SKM-1 (cell line): ENCODE results near the gene RAMP1.
"Not testable (repeated sequence)": the region's sequence is repeated elsewhere in the genome, so short reads cannot be mapped to it uniquely, and the experiment has no call there.

Experiments used
- DNase-seq: peaks from one replicate; lab custom pipeline; 2025; ENCODE audit not compliant: unreplicated experiment; lab: John Stamatoyannopoulos, UW

Gene RAMP1

GRCh38 chr2:237859533-237860272 lies at the start of gene RAMP1:
RAMP1 (plus strand) TSS chr2:237859623; CDS start chr2:237859676, 53 bp downstream.
- no peak for DNase-seq

- DNase-seq, result no peak
Observed at GRCh38 chr2:237815637-237816036, 43.8 kb upstream of the RAMP1 start.

GRCh38 chr2:237816531-237816930 lies 42.9 kb upstream of the RAMP1 start:
- no peak for DNase-seq

- no peak for DNase-seq
Observed at GRCh38 chr2:237818066-237818473, 41.4 kb upstream of the RAMP1 start.

- no peak for DNase-seq
Observed at GRCh38 chr2:237819231-237819630, 40.2 kb upstream of the RAMP1 start.

GRCh38 chr2:237820421-237820820 lies 39.0 kb upstream of the RAMP1 start:
- DNase-seq, result no peak

GRCh38 chr2:237823544-237823943 lies 35.9 kb upstream of the RAMP1 start:
- DNase-seq, result no peak

- no peak for DNase-seq
Observed at GRCh38 chr2:237824085-237824484, 35.3 kb upstream of the RAMP1 start.

- no peak for DNase-seq
Observed at GRCh38 chr2:237827421-237827987, 31.9 kb upstream of the RAMP1 start.

GRCh38 chr2:237830522-237830921 lies 28.9 kb upstream of the RAMP1 start:
- DNase-seq, result no peak

- no peak for DNase-seq
Observed at GRCh38 chr2:237833546-237833945, 25.9 kb upstream of the RAMP1 start.

- DNase-seq, result no peak
Observed at GRCh38 chr2:237835372-237835771, 24.1 kb upstream of the RAMP1 start.

- DNase-seq, result no peak
Observed at GRCh38 chr2:237841051-237841450, 18.4 kb upstream of the RAMP1 start.

- not testable (repeated sequence) for DNase-seq
Observed at GRCh38 chr2:237848940-237849339, 10.5 kb upstream of the RAMP1 start.

- DNase-seq, result no peak
Observed at GRCh38 chr2:237854295-237854694, 5.1 kb upstream of the RAMP1 start.

- no peak for DNase-seq
Observed at GRCh38 chr2:237857791-237858190, 1.6 kb upstream of the RAMP1 start.

- peak; percentile 57 for DNase-seq
Observed at GRCh38 chr2:237858294-237859081, 935 bp upstream of the RAMP1 start.

GRCh38 chr2:237859082-237859433 lies 365 bp upstream of the RAMP1 start:
- no peak for DNase-seq

GRCh38 chr2:237860273-237860935 lies 981 bp downstream of the RAMP1 start:
- no peak for DNase-seq

GRCh38 chr2:237861875-237862527 lies 2.6 kb downstream of the RAMP1 start:
- DNase-seq, result no peak

GRCh38 chr2:237862528-237862895 lies 3.1 kb downstream of the RAMP1 start:
- DNase-seq, result no peak
